COR-L47 (cell line): Measurements from ENCODE around the gene IFNL3.
"Not testable (repeated sequence)": the region's sequence is repeated elsewhere in the genome, so short reads cannot be mapped to it uniquely, and the experiment has no call there.

Experiments used
- DNase-seq: peaks from one replicate; lab custom pipeline; 2025; lab: John Stamatoyannopoulos, UW

IFNL3 gene

GRCh38 chr19:39244410-39245100 is at the start of gene IFNL3:
IFNL3 (minus strand) TSS chr19:39245006; CDS start chr19:39244967, 39 bp downstream.
- DNase-seq, result not testable (repeated sequence)

DNA sequence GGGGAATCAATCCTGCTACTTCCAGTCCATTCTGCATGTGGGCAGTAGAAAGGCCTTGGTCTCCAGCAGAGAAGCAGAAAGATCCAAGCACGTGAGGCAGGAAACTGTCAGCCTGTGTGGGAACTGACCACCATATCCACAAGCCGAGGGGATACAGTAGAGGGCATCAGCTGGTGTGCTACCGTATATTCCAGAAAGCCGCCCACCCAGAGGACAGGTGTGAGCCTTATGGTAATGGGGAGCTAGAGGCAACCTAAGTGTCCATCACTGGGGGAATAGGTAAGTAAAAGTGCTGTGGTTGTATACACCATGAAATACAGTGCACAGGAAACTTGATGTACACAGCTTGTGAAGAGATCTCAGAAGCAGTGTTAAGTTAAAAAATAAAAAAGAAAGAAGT is 48.6 kb upstream of the IFNL3 start:
- DNase-seq, result no peak

DNA sequence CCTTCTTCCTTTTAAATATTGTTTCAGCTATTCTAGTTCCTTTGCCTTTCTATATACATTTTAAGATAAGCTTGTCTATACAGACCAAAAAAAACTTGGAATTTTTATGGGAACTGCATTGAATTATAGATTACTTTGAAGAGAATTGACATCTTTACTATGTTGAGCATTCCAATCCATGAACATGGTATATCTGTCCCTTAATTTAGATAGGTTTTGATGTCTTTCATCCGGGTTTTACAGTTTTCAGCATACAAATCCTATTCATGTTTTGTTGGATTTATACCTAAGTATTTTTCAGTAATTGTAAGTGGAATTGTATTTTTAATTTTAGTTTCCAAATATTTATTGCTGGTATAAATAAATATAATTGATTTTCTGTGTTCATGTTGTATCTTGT is 39.2 kb upstream of the IFNL3 start:
- DNase-seq, result no peak

DNA sequence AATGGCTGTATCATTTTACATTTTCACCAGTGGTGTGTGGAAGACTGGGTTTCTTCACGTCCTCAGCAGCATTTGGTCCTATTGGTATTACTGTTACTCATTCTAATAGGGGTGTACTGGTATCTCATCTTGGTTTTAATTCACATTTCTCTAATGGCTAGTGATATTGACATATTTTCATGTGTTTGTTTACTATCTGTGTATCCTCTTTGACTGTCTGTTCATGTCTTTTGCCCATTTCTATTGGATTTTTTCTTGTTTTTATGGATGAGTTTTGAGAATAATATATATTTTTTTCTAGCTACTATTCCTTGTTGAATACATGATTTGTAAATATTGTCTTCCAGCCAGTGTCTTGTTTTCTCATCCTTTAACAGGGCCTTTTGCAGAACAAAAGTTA is 37.2 kb upstream of the IFNL3 start:
- no peak for DNase-seq

DNA sequence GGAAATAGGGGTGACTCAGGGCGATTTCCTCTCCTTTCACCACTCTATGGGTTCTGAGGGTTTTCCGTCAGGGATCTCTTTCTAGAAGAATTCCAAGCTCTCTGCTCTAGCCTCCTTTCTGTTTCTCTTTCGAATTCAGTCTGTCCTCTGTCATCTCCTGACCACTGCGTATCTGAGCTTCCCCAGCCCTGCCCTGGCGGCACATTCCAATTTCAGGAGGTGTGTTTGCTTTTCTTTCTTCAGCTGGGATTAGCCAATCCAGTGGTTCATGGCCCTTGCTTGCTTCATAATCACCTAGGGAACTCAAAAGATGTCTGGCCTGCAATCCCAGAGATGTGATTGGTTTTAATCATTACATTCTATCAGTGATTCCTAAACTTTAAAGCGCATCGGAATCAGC is 32.8 kb upstream of the IFNL3 start:
- no peak for DNase-seq

- DNase-seq, result no peak
Observed at GRCh38 chr19:39276740-39277139, 31.9 kb upstream of the IFNL3 start.

DNA sequence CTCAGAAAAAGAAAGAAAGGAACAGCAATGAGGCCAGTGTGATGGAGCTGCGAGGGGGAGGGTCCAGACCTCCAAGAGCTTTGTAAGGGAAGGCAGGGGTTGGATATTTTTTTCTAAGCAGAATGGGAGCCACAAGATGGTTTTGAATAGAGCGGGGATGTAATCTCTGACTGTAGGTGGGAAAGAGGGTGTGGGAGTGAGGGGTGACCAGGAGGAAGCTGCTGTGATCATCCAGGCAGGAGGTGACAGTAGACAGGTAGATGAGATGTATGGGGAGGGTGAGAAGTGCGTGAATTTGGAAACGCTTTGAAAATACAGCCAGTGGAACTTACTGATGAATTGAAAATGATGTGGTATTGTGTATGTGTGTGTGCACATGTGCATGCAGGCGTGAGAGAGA is 30.8 kb upstream of the IFNL3 start:
- no peak for DNase-seq

DNA sequence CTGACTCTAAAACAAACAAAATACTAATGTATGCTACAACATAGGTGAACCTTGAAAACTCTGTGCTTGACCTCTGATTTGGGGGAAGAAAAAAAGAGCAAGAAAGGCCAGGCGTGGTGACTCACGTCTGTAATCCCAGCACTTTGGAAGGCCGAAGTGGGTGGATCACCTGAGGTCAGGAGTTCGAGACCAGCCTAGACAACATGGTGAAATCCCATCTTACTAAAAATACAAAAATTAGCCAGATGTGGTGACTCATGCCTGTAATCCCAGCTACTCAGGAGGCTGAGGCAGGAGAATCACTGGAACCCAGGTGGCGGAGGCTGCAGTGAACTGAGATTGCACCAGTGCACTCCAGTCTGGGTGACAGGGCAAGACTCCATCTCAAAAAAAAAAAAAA is 29.1 kb upstream of the IFNL3 start:
- not testable (repeated sequence) for DNase-seq

DNA sequence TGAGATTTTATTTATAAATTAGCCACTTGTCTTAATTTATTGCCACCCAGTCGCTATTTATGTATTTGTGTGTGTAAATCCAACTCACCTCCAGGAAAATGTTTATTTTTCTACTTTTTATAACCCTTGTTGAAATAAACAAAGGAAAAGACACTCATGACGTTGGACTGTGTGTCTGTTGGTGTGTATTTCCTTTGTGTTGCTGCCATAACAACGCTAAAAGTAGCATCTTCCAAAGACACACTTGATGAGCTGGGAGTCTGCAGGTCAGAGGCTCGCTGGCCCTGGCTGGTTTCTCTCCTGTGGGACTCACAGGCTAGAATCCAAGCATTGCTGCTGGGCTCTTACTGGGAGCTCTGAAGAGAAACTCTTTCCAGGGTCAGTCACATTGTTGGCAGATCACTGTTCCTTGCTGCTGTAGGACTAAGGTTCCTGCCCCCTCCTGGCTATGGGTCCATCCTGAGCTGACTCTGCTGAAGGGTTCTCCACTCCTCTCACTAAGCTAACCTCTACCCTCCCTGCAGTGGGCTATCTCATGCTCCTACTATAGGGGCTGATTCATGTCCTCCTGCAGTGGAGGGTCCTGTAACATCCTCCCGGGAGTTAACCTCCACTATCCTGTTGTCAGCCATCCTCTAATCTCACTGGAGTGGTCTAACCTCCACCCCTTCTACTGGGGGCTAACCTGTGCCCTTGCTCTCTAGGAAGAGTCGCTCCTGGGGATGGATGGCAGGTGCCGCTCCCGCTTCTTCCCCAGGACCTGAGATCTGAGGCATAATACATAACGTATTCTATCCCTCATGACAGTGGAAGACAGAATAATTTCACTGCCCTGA is 25.4 kb upstream of the IFNL3 start:
- no peak for DNase-seq

DNA sequence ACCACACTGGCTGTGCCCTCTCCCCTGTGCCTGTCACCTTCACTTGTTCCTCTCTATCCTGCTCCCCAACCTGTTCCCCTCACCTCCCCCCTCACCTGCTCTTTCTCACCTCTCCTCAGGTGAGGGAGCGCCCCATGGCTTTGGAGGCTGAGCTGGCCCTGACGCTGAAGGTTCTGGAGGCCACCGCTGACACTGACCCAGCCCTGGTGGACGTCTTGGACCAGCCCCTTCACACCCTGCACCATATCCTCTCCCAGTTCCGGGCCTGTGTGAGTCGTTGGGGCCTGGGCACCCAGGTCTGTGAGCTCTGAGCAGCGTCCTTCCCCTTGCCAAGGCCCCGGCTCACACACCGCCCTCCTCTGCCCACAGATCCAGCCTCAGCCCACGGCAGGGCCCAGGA is 24.6 kb upstream of the IFNL3 start:
- not testable (repeated sequence) for DNase-seq

GRCh38 chr19:39268531-39269223 is 23.9 kb upstream of the IFNL3 start:
- not testable (repeated sequence) for DNase-seq

DNA sequence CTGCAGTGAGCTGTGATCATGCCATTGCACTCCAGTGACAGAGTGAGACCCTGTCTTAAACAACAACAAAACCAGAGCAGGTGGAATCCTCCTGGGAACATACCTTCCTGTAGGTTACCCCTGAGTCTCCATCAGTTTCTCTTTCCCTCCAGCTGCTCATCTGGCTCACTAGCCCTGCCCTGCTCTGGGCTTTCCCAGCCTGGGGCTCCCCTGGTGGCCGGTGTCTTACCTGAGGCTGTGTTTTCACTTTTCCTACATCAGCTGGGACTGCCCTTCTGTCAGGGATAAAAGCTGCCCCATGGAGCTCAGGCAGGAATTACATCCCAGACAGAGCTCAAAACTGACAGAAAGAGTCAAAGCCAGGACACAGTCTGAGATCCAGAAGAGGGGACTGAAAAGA is 23.3 kb upstream of the IFNL3 start, which contains the start of gene IFNL2:
Gene IFNL2 (plus strand): TSS at position 312 of the 400 bp plus-strand sequence. CDS start 173 bp downstream, outside the sequence.
- not testable (repeated sequence) for DNase-seq

DNA sequence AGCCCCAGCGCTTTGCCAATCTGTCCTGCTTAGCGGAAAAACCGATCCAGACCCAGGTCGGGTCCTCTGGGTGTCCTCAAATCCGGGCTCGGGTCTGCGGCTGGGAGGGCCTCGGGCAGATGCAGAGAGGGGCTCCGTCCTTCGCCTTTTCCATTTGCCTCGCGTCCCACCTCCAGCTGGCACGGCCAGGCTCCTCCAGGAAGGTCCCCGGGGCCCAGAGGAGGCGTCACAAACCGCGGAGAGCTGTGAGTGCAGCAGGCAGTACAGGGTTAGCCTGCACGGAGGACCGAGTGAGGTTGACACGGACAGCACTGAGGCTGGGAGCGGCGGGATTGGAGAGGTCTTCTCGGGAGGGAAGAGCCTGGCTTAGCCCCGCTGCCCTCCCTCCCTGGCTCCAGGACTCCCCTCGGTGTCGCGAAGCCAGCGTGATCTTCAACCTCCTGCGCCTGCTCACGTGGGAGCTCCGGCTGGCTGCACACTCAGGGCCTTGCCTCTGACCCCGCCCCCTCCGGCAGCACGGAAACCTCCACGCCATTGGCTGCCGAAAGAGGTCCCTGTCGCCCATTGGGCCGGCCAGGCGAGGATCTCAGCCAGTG is 20.6 kb upstream of the IFNL3 start:
- no peak for DNase-seq

GRCh38 chr19:39264306-39265290 is 19.8 kb upstream of the IFNL3 start:
- no peak for DNase-seq

DNA sequence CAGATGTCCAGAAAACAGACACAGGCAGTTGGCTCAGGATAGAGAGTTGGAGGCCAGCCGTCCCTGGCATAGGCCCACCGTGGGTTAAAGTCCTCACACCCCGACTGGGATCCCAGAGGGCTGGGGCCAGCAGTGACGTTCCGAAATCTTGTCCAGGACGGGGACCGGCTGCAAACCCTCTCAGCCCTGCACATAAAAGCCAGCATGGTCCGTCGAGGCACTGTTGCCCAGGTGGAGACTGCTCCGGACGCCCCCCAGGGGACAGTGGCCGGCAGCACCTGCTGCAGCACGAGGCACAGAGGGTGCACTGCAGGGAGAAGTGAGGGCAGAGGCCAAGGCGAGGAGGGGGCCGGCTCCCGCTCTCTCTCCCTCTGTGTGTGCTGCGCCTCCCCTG is 19.1 kb upstream of the IFNL3 start:
- no peak for DNase-seq

DNA sequence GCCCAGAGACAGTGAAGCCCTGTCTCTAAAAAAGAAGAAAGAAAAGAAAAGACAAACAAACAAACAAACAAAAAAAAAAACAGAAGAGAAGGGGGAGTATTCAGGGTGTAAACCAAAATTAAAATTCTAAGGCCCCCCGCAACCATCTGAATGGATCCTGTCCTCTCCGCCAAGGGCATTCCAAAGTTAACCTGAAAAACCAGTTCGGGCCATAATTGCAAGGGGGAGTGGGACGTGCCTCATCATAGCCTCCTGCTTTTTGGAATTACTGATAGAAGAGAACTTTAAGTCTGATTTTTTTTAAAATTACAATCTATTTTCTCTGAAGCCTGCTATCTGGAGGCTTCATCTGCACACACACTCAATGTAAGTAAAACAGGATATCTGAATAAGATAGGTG is 17.7 kb upstream of the IFNL3 start:
- no peak for DNase-seq

- no peak for DNase-seq
Observed at GRCh38 chr19:39261704-39262103, 16.9 kb upstream of the IFNL3 start.

DNA sequence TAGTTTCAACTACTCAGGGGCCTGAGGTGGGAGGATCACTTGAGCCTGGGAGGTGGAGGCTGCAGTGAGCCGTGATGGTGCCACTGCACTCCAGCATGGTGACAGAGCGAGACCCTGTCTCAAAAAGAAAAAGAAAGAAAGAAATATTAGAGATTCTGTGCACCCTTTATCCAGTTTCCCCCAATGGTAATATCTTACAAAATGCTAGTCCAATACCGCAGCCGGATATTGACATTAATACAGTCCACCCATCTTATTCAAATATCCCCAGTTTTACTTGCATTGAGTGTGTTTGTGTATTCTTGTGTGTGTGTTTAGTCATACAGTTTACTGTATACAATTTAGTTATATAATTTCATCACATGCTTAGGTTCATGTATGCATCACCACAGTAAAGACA is 12.4 kb upstream of the IFNL3 start:
- no peak for DNase-seq

DNA sequence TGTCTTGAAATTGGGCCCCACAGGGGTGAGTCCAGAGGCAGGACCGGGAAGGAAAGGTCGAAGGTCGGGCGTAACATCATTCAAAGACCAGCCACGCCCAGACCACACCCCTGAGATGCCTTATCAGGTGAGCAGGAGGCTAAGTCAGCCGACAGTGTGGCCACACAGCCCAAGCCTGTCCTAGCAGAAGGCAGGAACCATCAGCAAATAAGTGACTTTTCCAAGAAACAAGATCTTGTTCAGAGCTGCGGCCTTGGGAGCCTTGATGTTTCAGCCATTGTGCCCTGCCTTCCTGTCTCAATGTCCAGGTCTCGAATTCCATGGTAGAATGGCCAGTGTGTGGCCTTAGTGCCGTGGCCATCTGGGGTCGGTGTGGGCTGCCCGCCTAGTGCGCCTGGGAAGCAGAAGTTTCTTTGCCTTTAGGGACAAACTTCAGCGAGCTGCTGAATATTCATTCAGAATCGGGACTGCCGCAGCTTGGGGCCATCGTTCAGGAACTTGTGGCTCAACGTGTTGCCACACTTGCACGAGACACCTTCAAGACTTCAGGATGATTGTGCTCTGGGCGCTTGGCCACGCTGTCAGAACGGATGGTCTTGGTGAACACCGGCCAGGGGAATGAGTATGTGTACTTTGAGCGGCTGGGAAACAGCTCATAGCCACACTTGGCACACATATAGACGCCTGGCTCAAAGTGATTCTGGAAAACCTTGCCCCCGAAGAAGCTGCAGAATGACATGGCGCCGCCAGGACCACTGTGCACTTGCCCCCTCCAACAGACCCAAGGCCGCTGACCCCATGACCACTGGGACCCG is 9.9 kb upstream of the IFNL3 start:
- DNase-seq, result no peak
